Heart left ventricle (tissue), 13 donors: ENCODE data around the gene PRIMPOL.

Experiments
- CTCF ChIP-seq, 12 donors: fragments of 200-600 bp; sonication (generic) in 4 of 12; IDR thresholded peaks; one replicate each; pipeline versions ENCODE4 v1.5.0 to v1.8.0; 2018 to 2022; ENCODE audit warnings: antibody characterized with exemption in 12 of 12, mild to moderate bottlenecking in 5 of 12
- POLR2A ChIP-seq, 2 donors: fragments of 450-650 bp; IDR thresholded peaks; one replicate each; pipeline ENCODE4 v1.6.1; 2017; ENCODE audit warnings: antibody characterized with exemption in 2 of 2, mild to moderate bottlenecking in 2 of 2, moderate library complexity in 2 of 2
- donor health status: ischemic (EF 13 %, LVEDD 7.1; RV severe dilation, severe dysfunction).
- donor health status: DM: no; HTN: yes; CAD: no.
- donor health status: DM: no; HTN: no; CAD: no.
- donor health status: ischemic (EF 25% LVEDD 6.9; RV normal size, moderate dysfunction).
- donor health status: ischemic (EF 25% LVEDD 5.7; RV mildly dilated, moderate dysfunction).
- donor health status: ischemic (EF 35%, LVEDD 5.7; RV mildly dilated, moderate dysfunction).
- donor health status: nonischemic (EF 11% LVEDD 7.7; RV severe dilation, severe dysfunction).
- donor health status: DM: yes; HTN: yes; CAD: no.
- donor health status: PGD.
- donor health status: ischemic (EF 29% LVEDD 5.4; RV normal size, mild dysfunction).
- donor health status: nonischemic (EF 23%, LVEDD 6.1; RV moderate dilation, normal function).

- TF ChIP-seq POLR2A (IDR thresholded peaks at IDR 0.05) (no peak), CTCF (IDR thresholded peaks at IDR 0.05) (no peak)
Measured at GRCh38 chr4:184649971-184650855, 675 bp downstream of the PRIMPOL start.
